GM15510 (cell line): ENCODE measurements around the gene PKIG.
A peak's percentile ranks its signal among the peaks of the same experiment; 100 is the strongest.

Experiments
- POLR2A ChIP-seq: IDR thresholded peaks from 3 replicates; pipeline ENCODE4 v1.6.1; 2011; ENCODE audit warnings: borderline replicate concordance; ENCODE audit not compliant: insufficient read length; ENCODE audit errors: extremely low read depth

The PKIG gene

DNA sequence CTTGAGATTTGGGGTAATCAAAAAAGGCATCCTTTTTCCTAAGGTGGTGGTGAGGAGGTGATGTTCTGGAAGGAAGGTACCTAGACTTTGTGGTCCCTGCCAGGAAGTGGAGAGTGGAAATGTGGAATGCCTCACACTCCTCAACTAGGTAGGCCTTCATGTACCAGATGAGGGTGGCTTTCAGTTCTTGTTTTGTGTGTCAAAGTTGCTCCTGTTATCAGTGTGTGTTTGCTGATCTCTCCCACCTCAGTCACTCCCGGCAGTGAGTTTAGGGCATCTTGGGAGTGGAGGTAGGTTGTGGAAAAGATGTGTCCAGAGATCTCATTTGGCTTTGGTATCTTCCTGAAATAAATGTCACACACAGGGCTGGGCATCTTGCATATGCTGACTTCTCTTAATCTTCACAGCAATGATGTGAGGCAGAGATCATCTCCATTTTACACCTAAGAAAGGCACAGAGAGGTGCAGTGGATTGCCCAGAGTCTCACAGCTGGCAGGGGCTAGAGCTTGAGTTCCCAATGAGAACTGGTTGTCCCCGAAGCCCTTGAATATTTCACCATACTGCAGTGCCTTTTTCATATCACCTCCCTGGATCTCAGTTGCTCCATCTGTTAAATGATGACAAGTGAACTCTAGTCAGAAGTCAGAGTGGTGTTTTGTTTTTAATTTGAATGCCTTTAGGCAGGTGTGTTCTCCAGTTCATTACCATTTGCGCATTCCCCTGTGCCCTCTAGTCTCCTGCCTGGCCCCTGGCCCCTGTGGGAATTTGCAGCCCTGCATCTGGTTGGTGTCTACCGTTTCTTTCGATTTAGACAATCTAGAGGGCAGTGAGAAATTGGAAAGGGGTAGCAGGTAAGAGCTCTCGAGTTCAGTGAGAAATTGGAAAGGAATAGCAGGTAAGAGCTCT lies 2.9 kb downstream of the PKIG start:
- no peak for TF ChIP-seq POLR2A

- no peak for TF ChIP-seq POLR2A
Measured at GRCh38 chr20:44586289-44586911, 4.0 kb downstream of the PKIG start.

GRCh38 chr20:44587035-44587980 lies 4.9 kb downstream of the PKIG start:
- TF ChIP-seq POLR2A = no peak

DNA sequence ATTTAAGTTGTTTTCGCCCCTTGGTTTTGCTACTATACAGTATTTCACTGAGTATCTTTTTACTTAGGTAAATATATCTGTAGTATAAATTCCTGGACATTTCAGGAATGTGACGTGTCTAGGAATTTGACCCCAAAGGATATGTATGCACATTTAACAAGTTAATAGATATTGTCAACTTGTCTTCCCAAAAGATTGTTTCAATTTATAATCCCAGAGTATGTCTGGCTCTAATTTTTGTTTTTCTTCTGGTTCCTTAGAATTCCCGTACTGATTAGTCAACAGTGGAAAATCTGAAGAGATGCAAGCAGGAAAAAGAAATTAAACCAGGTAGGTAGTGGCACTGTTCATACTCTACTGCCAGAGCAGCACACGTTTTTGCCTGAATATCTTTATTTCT lies 7.2 kb downstream of the PKIG start:
- no peak for TF ChIP-seq POLR2A

GRCh38 chr20:44590980-44591778 lies 8.8 kb downstream of the PKIG start:
- TF ChIP-seq POLR2A = no peak

DNA sequence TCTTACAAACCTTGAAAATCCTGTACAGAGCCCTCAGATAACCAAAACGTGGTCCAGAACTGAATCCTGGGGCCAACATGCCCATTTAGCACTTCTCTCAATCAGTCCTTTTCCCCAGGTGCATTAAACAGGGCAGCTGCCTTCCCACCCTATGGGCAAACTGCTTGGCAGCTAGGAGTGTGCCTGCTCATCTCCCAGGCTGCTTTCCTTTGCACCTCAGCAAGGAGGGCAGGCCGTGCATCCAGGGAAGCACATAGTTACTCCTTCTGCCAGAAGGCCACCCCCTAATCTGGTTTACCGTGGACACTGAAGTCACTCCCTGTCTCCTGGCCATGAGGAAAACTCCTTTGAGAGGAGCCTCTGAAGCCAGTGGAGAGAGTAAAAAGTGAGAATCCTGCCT lies 10.0 kb downstream of the PKIG start:
- no peak for TF ChIP-seq POLR2A

DNA sequence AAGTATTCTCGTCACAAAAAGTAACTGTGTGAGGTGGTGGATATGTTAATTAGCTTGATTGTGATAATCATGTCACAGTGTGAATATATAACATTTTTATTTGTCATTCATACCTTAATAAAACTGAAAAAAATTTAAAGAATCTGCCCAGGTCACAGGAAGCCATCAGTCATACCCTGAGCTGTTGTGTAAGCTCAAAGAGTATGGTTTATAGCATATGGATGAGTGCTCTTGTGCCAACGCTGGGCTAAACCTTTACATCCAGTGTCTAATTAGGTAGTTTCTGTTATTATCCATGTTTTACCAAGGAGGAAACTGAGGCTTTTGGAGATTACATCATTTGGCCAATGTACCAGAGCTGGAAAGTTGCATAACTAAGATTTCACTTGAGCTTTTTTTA lies 11.4 kb downstream of the PKIG start:
- no peak for TF ChIP-seq POLR2A

DNA sequence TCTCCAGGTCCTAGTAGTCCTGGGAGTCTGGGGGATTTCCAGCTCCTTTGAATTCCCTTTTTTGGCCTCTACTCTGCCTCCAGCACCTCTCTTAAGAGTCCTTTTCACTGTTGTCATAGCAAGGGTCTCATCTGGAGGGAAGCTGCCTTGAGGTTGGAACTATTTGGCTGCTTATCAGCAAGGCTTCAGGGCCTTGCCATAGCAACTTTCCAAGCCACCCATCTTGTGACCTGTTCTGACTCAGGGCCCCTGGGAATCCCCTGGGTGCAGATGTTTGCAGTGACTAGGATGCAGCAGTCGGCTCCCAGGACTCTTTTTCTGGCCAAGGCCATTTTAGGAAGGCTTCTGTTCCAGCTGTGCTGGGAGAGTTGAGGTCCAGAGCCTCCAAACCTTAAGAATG lies 12.4 kb downstream of the PKIG start:
- no peak for TF ChIP-seq POLR2A

DNA sequence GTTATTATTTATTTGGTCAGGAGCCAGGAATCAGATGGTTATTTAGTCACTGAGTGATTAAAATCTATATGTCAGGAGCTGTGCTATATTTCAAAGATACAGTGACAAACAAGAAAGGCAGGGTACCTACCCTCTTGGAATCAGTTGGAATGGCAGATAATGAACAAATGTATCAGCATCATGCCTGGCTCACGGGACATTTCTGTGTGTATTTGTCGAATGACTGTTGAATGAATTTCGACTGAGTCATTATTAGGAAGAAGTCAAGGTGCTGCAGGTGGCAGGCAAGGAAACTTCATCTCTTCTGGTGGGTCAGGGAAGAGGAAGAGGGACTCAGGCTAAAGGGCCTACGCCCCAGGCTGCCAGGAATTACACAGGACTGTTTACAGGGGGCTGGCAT lies 13.6 kb downstream of the PKIG start:
- no peak for TF ChIP-seq POLR2A

GRCh38 chr20:44596876-44597275 lies 14.5 kb downstream of the PKIG start:
- TF ChIP-seq POLR2A = no peak

DNA sequence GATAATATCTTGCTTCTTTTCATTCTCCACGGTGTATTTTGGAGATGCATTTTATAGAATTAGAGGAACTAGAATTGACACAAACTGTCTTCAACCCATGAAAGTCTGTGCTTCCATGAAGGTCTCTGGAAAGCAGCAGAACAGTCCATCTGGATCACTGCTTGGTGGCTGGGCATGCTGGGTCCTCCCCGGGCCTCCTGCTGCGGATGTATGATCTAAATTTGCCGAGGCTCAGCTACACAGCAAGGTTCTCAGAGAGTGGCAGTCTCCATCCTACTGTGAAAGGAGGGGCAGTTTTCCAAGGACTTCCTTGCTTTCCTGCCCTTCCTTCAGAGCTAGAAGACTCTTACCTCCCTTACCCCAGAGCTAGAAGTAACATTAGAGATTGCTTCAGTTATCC lies 15.1 kb downstream of the PKIG start:
- no peak for TF ChIP-seq POLR2A

DNA sequence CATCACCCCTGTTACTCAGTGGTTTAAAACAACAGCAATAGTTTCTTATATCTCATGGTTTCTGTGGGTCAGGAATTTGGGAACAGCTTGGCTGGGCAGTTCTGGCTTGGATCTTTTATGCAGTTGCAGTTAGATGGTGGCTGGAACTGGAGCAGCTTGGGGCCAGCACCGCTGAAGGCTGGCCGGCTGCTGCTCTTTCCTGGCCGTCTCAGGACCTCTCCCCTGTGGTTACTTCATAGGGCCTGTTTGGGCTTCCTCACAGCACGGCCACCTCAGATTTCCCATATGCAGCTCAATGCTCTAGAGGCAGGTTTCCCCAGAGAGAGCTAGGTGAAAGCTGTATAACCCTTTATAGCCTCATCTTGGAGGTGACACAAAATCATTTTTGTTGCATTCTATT lies 15.6 kb downstream of the PKIG start:
- no peak for TF ChIP-seq POLR2A

DNA sequence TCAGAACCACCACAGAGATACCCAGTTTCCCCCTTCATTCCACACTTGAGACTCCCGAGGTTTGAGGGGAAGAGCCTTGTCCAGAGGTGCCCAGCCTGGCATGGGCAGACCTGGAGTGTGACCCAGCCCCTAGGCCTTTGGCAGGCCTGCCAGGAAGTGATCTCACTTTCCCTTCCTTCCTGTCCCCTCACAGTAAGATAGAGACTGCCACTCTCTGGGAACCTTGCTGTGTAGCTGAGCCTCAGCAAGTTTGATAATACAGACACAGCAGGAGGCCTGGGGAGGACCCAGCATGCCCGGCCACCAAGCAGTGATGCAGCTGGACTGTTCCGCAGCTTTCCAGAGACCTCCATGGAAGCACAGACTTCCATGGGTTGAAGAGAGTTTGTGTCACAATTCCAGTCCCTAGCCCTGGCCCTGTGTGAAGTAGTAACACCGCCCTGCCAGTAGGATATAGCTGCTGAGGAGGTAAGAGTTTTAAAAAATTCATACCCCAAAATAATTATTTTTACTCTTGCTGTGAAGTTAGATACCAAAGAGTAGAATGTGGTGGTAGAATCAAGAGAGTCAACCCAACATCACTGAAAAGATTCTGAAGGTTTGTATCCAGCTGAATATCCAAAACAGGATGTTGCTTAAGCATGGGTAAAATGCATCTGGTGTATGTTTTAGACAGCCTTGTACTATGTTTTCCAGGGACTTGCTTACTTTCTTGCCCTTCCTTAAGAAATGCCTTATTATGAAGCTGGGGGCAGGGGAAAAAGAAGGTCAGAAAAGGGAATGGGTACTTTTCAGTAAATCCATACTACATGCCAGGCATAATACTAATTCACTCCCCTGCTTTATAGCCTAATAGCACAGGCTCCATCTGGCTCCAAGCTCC lies 16.3 kb downstream of the PKIG start:
- peak; percentile 29 for TF ChIP-seq POLR2A
